ENCODE measurements around the gene PLA2G6. TPM values are rescaled to one million over a fixed set of nuclear protein-coding genes. Genes with fewer than 3 reads are reported as not detected.
"Not testable (repeated sequence)": the region's sequence is repeated elsewhere in the genome, so short reads cannot be mapped to it uniquely, and the experiment has no call there.

PLA2G6 gene
- total RNA-seq, 2 experiments from 2014 or later, result 65.0 to 72.0 TPM

DNA sequence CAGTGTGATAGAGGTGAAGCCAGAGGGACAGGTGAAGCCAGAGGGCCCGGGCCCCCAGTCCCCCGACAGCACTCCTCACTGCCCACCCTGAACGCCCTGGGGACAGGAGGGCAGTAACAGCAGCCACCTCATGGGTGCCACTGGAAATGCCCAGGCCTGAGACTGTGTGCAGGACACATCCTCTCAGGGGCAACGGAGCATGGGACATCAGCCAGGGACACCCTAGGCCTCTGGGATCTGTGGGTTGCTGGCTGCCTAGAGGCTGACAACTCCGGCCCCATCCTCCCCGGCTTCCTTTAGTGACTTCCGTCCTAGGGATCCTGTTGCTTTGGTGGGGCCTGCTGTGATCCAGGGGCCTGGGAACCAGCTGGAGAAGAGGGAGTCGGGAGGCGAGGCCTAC lies 53.8 kb downstream of the PLA2G6 start:
- no peak overlapping the region for H3K27ac Mint-ChIP-seq
- CTCF ChIA-PET, result no interaction called here

DNA sequence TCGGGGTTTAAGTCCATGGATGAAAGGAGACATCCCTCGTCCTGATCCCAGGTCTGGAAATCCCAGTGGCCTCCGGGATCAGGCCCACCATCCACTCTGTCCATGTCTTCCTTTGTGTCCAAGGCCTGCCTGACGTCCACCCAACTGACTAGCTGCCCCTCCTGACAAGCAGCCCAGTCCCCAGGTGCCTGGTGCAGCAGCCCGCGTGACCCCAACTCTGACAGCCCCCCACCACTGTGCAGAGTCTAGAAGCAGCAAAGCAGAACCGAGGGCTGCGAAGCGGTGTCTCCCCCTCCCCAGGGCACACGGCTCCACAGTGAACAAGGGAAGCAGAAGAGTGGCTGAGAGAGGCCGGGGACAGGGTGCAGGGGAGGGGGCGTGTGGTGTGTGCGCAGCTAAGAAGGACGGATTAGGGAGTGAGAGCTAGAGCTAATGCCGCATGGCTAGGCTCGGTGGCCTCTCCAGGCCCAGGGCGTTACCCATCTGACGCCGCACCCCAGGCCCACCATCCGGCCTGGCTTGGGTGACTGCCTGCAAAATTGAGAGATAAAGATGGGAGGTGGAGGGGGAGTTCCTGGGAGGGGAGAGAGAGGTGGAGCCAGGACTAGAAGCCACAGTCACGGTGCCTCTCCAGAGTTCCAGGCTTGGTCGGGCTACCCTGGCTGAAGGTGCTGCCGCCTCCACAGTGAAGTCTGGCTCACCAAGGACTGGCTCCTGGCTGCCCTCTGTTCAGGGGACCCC lies 54.5 kb downstream of the PLA2G6 start:
- no peak for DNase-seq
- CTCF ChIA-PET, result no interaction called here

More for the DNA sequence above, 53.8 kb downstream of the PLA2G6 start:
- no peak for DNase-seq
- no peaks in the 10 kb centered on the region for H3K9me3 Mint-ChIP-seq
- POLR2A ChIA-PET, result no interaction called here
- H3K4me3 Mint-ChIP-seq, result no peak overlapping the region
- no peaks in the 10 kb centered on the region for H3K36me3 Mint-ChIP-seq (ENCODE audit: low read depth)
- H3K27me3 Mint-ChIP-seq, result no peaks in the 10 kb centered on the region
- peaks cover 5% of the 10 kb centered on the region for H3K4me1 Mint-ChIP-seq

DNA sequence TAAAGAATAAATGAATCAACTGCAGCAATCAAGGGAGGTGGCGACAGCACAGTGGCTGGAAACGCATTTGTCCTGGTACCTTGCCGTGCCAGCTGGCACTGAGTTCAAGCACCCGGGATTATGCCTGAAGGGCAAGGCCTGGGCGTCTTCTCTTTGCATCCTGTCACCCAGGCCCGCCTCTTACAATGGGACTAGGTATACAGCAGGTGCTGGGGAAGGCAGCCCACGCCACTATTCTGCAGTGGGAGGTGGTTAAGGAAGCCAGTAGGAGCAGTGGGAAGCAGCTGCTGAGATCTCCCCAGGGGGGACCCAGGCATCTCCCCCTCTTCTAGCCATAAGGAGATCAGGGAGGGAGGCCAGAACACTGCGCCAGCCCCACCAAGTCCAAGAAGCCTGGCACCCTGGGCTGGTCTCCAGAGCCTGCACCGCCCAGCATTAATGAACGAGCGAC lies 55.9 kb downstream of the PLA2G6 start:
- ChIA-PET CTCF (interaction anchor here (1.2 kb wide), 1 partner anchor 11 kb away, joined by 3 read pairs; no protein-coding TSS in a partner anchor), POLR2A (no interaction called here)
- no peaks in the 10 kb centered on the region for H3K27me3 Mint-ChIP-seq
- H3K4me1 Mint-ChIP-seq, result peaks cover 5% of the 10 kb centered on the region
- H3K36me3 Mint-ChIP-seq (ENCODE audit: low read depth), result no peaks in the 10 kb centered on the region
- no peak for DNase-seq
- H3K4me3 Mint-ChIP-seq, result no peak overlapping the region
- H3K27ac Mint-ChIP-seq, result no peak overlapping the region
- no peaks in the 10 kb centered on the region for H3K9me3 Mint-ChIP-seq

More for the DNA sequence above, 54.5 kb downstream of the PLA2G6 start:
- POLR2A ChIA-PET, result no interaction called here
- peaks cover 5% of the 10 kb centered on the region for H3K4me1 Mint-ChIP-seq
- no peaks in the 10 kb centered on the region for H3K36me3 Mint-ChIP-seq (ENCODE audit: low read depth)
- no peaks in the 10 kb centered on the region for H3K27me3 Mint-ChIP-seq
- no peak overlapping the region for H3K4me3 Mint-ChIP-seq
- H3K9me3 Mint-ChIP-seq, result no peaks in the 10 kb centered on the region
- H3K27ac Mint-ChIP-seq, result no peak overlapping the region

DNA sequence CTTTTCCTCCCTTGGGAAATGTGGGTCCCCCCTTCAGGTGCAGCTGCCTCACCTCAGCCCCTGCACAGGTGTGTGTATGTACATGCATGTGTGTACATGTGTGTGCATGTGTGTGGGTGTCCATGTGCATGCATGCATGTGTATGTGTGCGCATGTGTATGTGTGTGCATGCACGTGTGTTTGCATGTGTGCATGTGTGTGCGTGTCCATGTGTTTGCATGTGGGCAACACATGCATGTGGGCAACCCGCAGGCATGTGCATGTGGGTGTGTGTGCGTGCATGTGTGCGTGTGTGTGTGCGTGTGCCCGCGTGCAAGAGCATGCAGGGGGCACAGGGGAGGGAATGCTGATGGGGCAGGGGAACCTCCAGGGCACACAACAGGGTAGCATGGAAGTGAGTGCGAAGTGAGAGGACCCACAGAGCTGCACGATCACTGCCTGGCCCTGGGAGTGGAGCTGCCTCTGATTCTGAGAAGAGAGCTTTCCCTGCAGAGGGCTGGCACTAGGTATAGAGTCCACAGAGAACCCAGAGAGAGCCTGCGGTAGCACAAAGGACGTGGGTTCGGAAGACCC lies 56.5 kb downstream of the PLA2G6 start:
- H3K4me3 Mint-ChIP-seq, result no peak overlapping the region
- ChIA-PET POLR2A (no interaction called here), CTCF (interaction anchor here (0.5 to 1.2 kb wide), 2 partner anchors 12 to 85 kb away, joined by 3 read pairs; no protein-coding TSS in a partner anchor)
- no peak overlapping the region for H3K27ac Mint-ChIP-seq
- peaks cover 5% of the 10 kb centered on the region for H3K4me1 Mint-ChIP-seq
- no peaks in the 10 kb centered on the region for H3K36me3 Mint-ChIP-seq (ENCODE audit: low read depth)
- no peaks in the 10 kb centered on the region for H3K27me3 Mint-ChIP-seq
- no peak for DNase-seq
- no peaks in the 10 kb centered on the region for H3K9me3 Mint-ChIP-seq

DNA sequence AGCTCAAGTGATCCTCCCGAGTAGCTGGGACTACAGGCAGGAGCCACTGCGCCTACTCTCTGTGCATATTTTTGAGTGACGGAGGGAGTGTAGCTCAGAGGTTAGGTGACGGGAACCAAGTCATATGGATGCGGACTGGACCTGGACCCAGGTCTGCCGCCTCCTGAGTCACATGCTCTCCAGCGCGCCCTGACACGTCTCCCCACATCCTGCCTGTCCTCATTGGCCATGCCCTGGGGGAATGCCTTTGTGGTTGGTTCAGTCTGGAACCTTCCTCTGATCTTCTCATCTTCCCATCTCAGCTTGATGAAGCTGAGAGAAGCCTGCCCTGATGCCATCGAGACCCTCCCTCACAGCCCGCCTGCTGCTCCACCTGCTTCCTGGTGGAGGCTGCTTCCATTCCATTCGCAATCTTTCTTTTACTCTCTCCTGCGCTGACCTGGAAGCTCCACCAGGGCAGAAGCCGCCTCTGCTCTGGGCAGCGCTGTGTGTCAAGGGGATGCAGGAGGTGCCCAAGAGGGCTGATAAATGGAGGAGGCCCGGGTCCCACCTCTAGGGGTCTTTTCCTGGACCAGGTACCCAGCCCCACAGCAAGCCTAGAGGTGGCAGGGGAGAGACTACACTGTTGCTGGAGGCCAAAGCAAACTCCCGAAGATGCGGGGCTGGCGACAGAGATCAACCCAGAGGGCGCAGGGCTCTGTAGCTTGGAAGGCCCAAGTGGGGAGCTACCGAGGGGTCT lies 57.2 kb downstream of the PLA2G6 start:
- no peaks in the 10 kb centered on the region for H3K9me3 Mint-ChIP-seq

DNA sequence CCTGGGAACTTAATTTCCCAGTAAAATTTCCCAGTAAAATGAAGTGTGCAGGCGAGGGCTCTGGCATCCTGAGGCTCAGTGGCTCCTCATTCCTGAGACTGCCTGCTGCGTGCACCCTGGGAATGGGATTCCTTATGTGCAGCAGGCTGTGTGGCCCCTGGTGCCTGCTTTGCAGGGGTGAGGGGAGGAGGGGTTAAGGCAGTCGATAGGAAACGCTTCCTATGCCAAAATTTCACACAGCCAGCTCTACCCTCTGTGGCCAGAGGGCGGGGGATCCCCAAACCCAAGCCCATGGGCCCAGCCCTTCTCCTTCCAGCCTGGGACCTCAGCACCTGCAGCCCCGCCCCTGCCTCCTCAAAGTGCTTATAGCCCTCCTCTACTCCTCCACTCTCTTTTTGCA lies 59.0 kb downstream of the PLA2G6 start:
- H3K4me3 Mint-ChIP-seq, result no peak overlapping the region
- no peak for DNase-seq
- no peak overlapping the region for H3K27ac Mint-ChIP-seq
- H3K9me3 Mint-ChIP-seq, result no peaks in the 10 kb centered on the region
- H3K27me3 Mint-ChIP-seq, result no peaks in the 10 kb centered on the region
- H3K4me1 Mint-ChIP-seq, result peaks cover 5% of the 10 kb centered on the region
- POLR2A ChIA-PET, result no interaction called here
- H3K36me3 Mint-ChIP-seq (ENCODE audit: low read depth), result no peaks in the 10 kb centered on the region
- CTCF ChIA-PET, result interaction anchor here (0.6 to 1.0 kb wide), 2 partner anchors 9 to 79 kb away, joined by 3 to 4 read pairs; no protein-coding TSS in a partner anchor

More for the DNA sequence above, 57.2 kb downstream of the PLA2G6 start:
- Mint-ChIP-seq H3K4me3 (no peak overlapping the region), H3K36me3 (ENCODE audit: low read depth) (no peaks in the 10 kb centered on the region), H3K27ac (peak overlapping the region; percentile 9), H3K4me1 (peaks cover 5% of the 10 kb centered on the region), H3K27me3 (no peaks in the 10 kb centered on the region)
- CTCF ChIA-PET, result interaction anchor here (0.5 to 1.2 kb wide), 3 partner anchors 12 to 639 kb away, joined by 3 to 5 read pairs (median 3); no protein-coding TSS in a partner anchor
- no peak for DNase-seq
- POLR2A ChIA-PET, result no interaction called here

DNA sequence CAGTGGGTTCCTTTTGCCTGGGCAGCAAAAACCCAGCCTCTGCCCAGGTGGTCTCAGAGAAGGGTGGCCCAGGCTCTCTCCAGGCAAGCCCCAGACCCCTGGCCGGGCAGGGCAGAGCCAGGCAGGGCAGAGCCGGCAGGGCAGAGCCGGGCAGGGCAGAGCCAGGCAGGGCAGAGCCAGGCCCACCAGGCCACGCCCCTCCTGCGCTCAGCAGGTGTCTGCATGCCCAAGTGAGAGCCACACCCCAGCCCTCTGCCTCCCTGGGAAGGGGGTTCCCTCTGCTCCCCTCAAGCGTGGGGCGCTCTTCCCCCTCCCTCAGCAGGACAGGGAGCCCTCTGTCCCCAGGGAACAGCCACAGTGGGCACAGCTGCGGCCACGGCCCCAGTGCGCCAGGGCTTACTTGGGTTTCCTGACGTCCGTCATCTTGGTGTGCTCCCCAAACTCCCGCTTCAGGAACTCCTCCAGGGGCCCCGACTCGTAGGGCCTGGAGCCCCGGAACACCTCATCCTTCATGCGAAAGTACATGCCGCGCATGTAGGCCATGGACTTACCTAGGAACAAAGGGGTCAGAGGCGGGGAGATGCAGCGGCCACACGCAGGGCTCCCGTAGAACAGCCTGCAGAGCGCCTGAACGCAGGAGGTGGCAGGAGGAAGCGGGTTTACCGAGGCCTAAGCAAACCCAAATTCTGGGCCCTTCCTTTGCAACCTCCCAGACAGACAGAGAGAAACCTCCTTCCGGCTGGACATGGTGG lies 61.1 kb downstream of the PLA2G6 start:
- H3K36me3 Mint-ChIP-seq (ENCODE audit: low read depth), result no peaks in the 10 kb centered on the region
- no peak overlapping the region for H3K27ac Mint-ChIP-seq
- H3K9me3 Mint-ChIP-seq, result no peaks in the 10 kb centered on the region
- no peaks in the 10 kb centered on the region for H3K27me3 Mint-ChIP-seq
- POLR2A ChIA-PET, result no interaction called here
- H3K4me1 Mint-ChIP-seq, result peaks cover 5% of the 10 kb centered on the region
- DNase-seq, result no peak
- H3K4me3 Mint-ChIP-seq, result no peak overlapping the region
- CTCF ChIA-PET, result no interaction called here

DNA sequence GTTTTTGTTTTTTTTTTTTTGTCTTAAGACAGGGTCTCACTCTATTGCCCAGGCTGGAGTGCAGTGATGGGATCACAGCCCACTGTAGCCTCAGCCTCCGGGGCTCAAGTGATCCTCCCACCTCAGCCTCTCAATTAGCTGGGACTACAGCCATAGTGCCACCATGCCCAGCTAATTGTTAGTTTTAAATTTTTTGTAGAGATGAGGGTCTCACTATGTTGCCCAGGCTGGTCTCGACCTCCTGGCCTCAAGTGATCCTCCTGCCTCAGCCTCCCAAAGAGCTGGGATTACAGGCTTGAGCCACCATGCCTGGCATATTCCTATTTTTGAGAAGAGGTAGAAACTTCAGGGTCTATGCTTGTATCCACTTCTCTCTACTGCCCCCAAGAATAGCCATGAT lies 62.9 kb downstream of the PLA2G6 start:
- DNase-seq; POLR2A ChIA-PET; CTCF ChIA-PET; H3K27ac Mint-ChIP-seq; H3K36me3 Mint-ChIP-seq (ENCODE audit: low read depth); H3K27me3 Mint-ChIP-seq; H3K4me1 Mint-ChIP-seq; H3K4me3 Mint-ChIP-seq; H3K9me3 Mint-ChIP-seq: not testable (repeated sequence)

DNA sequence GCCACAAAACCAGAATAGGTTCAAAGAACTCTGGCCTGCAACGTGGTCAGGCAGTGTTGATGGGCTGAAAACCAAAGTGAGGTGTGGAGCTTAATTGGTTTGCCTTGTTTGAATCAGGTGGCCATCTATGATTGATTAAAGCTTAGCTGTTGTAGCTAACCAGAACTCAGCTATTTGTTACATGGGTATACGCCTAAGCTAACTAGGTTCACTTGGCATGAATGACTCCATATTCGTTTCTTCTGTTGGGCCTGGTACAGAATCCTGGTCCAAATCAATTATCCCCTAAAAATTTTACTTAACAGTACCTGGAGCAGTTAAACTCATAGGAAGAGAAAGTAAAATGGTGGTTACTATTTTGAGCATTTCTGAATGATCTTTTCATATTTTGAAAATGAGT lies 63.4 kb downstream of the PLA2G6 start:
- CTCF ChIA-PET, result no interaction called here
- Mint-ChIP-seq H3K27me3 (no peaks in the 10 kb centered on the region), H3K4me3 (no peak overlapping the region), H3K4me1 (no peaks in the 10 kb centered on the region), H3K27ac (no peak overlapping the region), H3K9me3 (no peaks in the 10 kb centered on the region), H3K36me3 (ENCODE audit: low read depth) (no peaks in the 10 kb centered on the region)
- DNase-seq, result no peak
- POLR2A ChIA-PET, result no interaction called here

DNA sequence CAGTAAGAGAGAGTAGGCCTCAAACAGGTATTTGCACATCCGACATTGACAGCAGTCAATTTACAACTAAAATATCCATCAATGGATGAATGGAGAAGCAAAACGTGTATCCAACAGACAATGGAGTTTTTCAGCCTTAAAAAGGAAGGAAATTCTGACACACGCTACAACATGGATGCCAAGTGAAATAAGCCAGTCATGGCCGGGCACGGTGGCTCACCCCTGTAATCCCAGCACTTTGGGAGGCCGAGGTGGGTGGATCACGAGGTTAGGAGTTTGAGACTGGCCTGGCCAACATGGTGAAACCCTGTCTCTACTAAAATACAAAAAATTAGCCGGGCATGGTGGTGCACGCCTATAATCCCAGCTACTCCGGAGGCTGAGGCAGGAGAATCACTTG lies 64.1 kb downstream of the PLA2G6 start:
- H3K4me1 Mint-ChIP-seq; H3K27ac Mint-ChIP-seq; H3K36me3 Mint-ChIP-seq (ENCODE audit: low read depth); CTCF ChIA-PET; H3K9me3 Mint-ChIP-seq; DNase-seq; POLR2A ChIA-PET; H3K27me3 Mint-ChIP-seq; H3K4me3 Mint-ChIP-seq: not testable (repeated sequence)

DNA sequence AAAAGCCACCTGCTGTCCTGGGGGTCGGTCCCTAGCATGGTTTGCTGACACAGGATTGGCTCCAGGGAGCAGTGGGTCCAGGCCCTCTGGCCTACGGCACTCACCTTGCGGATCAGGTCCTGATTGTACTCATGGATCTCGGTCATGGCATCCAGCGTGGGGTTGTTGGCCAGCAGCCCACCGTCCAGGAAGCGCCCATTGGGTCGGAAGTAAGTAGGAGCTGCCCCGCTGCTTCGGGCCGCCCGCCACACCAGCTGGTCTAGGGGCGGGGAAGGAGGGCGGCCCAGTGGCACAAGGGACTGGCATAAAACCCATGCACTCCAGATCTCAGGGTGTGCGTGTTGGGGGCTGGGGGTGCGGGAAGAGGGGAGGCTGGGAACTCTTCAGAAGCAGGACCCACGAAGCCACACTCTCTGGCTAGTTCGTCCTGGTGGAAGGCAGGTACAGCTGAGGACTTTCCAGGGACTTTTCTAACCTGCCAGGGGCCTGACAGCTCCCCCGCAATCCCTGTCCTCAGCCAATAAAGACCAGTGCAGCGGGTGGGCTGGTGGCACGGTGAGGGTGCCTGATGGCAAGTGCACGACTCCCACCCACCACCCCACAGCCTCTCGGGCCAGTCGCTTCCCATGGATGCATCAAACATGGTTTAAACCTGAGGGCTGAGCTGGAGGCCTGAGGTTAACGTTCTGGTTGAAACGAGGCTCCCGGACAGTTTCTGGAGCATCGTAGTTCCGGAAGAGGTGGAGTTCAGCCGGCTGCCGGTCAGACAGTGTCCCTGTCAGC lies 66.0 kb downstream of the PLA2G6 start:
- ChIA-PET CTCF (no interaction called here), POLR2A (interaction anchor here (0.6 kb wide), 1 partner anchor 21 kb away, joined by 3 read pairs; no protein-coding TSS in a partner anchor)
- Mint-ChIP-seq H3K27me3 (no peaks in the 10 kb centered on the region), H3K4me3 (no peak overlapping the region), H3K4me1 (no peaks in the 10 kb centered on the region), H3K27ac (no peak overlapping the region), H3K9me3 (no peaks in the 10 kb centered on the region), H3K36me3 (ENCODE audit: low read depth) (peaks cover 1% of the 10 kb centered on the region)
- DNase-seq, result no peak

Measured in activated CD4-positive, alpha-beta T cell treated with anti-CD3 and anti-CD28 coated beads, Interleukin-2, amount 10 ng/mL, durations not matched to agents 7 days and 5 days (primary cell).